Colon (tissue), 2 donors: ENCODE results near the gene ERI3.

Source experiments
- FAIRE-seq: peaks from 2 replicates; lab custom pipeline; 2012; peaks lifted over from hg19 to GRCh38; lab: Jason Lieb, UNC
- donor health status: control.
- donor health status: control.

The ERI3 gene

DNA sequence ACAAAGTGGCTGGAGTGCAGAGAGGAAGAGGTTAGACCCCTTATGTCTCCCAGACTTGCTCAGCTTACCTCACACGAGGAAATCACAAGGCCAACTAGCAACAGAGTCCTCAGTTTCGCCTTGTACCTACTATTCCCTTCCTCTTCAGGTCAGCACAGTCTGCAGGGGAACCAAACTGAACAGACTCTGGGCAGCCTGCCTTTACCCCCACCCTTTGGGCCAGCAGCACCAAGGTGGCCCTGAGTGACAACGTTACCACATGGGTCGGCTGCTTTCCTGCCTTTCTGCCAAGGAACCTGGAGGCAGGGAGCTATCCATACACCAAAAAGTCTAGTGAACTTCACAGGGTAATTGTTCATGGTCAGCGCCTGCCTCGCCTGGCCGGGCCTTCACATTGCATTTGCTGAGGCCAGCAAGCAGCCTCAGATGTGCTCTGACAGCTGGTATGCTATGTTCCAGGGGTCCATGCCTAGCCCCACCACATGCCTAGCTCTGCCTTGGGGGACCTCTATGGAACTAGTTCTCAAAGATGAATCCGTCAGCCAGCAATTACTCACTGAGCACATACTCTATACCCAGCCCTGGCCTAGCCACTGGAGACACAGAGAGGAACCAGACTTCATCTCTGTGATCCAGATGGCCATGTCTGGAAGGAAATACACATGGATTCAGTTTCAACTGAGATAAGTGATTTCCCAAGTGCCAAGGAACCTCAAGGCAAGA lies 72.2 kb downstream of the ERI3 start:
- FAIRE-seq: no peak

DNA sequence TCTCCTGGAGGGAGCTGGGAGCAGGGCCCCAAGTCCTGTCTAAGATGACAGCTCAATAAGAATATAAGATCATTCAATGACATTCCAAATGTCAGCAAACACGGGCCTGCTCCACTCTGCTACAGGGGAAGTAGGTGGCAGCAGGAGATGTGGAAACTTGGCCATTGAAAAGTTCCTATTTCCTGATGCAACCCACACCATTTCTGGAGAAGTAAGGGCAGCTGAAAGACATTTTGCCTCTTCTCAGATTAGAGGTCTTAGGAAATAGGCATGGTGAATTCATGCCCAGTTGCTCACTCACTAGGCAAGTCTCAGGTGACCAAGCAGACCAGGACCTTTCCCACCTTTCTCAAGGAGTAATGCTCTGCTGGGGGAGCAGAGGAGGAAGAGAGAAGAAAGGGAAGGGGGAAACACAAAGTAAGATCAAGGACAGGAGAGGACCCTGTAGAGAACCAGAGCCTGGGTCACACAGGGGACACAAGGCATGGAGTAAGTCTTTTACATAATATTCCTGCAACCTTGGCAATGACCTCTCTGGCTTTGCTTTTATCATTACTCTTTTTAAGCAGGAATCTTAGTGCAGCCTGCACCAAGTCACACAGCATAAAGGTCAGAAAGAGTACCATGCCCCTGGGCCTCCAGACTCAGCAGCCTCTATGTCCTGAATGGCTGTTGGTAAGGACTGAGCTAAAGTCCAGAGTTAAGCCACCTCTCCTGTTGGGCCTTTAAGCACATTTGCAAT lies 72.9 kb downstream of the ERI3 start:
- FAIRE-seq: no peak

DNA sequence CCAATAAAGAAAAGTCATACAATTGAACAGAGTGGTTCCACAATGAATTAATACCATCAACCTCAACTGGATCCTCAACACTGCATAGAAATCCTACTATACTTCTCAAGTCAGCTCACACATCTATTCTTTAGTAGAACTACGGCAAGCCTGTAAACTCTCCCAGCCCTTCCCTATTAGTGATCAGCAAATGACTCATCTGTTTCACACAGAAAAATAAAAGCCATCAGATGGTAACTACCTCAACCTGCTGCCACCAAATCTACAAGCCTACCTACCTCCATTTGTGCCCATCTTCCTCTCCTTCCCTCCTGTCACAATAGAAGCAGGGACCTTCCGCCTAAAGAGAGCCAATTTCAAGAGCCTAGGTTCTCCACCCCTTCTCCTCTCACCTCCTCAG lies 78.2 kb downstream of the ERI3 start:
- FAIRE-seq: no peak

DNA sequence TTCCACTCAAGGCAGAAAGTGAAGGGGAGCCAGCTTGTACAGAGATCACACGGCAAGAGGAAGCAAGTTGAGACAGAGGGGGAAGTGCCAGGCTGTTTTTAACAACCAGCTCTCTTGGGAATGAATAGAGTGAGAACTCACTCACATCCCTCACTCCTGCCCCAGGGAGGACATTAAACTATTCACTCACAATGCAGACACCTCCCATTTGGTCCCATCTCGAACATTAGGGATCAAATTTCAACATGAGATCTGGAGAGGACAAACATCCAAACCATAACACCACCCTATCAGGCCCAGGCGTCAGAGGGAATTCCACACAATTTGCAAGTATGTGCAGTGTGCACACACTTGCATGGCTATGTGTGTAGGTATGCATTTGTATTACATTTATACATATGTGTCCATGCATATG lies 79.1 kb downstream of the ERI3 start:
- no peak for FAIRE-seq

DNA sequence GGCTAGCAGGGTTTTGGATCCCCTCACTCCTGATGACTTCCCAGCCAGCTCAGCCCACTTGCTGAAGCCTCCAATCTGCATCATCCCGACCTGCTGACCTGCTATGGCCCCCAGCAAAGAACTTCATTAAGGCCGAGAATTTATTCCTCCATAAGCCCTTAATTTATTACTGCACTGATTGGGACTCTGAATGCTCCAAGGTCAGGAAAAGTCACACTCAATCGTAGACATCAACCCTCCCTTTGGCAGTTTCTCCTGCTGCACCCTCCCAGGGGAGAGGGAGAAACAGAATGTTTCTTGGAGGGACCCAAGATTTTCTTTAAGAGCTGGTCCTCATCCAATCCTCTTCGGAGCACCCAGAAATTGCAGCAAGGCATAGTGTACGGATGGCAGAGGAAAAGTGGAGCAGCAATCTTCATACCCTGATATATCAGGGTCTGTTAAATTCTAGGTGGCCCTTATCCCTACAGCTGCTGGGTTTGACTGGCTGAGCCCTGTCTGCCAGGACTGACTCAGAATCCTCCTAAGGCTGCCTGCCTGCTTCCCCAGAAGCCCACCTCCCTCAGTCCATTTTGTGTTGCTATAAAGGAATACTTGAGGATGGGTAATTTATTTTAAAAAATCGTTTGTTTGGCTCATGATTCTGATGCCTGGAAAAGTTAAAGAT lies 79.6 kb downstream of the ERI3 start:
- FAIRE-seq: no peak

DNA sequence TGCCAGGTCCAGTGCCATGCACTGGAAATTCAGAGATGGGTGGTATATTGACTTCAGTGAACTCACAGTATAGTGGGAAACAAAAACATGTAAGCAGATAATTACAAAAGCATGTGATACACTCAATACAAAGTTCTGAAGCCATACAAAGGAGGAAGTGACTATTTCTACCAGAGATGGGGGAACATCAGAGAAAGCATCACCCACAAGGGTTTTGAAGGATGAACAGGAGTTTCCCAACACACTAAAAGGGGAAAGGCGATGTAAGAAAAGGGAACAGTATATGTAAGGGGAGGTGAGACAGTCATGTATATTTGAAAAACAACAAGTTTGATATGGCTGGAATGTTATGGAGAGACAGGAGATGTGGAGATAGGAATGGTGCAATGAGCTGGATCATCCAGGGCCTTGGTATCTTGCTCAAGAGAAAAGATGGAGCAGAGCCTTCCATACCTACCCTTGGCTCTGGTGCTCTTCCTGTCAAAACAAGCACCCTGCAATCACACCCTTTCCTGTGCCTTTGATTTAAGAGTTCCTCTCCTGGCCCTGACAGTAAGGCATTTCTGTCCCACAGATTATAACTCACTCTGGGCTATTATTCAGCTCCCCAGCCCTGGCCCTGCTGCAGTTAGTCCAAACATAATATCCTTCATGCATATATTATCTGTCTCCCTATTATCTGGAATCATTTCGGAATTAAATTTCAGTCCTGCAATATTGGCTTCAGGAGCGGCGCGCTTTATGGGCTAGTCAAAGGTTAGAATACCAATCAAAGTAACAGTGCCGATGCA lies 81.3 kb downstream of the ERI3 start:
- FAIRE-seq: no peak

DNA sequence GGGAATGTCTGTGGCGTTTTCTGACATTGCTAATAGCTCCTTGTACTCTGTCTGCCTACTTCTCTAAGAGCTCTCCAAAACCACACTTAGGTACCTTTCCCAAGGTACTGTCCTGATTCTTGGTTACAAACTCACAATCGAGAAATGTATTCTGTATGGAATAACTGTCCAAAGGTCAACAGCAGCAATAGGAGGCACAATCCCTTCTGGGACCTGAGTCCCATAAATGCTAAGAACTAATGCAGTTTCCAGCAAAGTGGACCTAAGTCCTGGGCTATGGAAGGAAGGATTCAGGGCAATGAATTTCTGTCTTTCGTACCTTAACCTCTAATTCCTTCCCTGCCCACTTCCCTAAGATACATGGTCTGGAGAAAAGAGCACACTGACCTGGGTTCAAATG lies 82.1 kb downstream of the ERI3 start:
- no peak for FAIRE-seq

DNA sequence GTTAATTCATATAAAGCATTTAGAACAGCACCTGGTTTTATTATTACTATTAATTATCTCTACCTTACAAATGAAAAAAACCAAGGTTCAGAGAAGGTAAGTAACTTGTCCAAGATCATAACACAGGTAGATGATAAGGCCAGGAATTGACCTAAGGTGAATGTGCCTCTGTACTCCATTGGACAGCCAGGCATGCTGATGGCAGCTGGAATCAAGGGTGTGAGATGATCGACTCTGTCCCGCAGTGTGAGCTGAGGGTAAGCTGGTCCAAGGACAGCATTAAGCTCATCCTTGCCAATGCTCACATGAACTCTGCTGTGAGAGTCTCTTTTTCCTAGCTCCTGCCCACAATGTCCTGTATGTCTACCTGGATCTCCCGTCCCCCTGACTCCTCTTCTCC lies 83.4 kb downstream of the ERI3 start:
- no peak for FAIRE-seq

DNA sequence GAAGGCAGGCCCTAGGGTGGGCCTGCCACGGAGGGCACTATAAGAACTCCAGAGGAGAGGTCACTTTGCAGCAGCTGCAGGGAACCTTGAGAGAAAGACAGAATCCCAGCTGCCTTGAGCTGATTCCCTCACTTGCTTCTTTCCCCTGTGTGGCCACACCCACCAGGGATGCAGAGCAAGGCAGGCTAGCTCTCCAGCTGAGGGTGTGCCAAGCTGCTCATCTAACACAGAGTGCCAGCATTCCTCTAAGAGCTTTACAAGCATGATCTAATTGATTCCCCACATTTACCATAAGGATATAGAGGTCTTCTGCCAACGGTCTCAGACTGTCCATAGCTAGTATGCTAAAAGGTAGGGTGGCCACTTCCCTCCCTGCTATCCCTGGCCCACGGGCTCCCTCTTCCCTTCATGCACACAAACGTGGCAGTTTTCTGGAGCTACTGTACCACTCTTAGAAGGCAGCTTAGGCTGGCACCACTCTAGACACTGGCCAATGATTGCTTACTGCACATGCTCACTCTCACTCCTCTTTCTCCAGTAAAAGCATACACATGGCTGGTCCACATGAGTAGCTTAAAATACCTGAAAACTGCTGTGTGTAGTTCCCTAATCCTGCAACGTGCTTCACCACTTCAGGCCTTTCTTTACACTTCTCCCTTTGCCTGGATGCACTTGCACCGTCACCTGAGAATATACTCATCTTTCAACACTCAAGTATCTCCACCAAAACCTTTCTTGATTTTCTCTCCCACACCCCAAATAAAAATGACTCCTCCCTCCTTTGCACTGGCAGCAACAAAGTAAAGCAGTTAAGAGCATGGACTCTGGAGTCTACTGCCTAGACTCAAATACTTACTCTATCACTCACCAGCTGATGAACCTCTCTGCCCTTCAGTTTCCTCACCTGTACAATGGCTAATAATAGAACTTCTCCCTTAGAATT lies 84.1 kb downstream of the ERI3 start:
- no peak for FAIRE-seq

DNA sequence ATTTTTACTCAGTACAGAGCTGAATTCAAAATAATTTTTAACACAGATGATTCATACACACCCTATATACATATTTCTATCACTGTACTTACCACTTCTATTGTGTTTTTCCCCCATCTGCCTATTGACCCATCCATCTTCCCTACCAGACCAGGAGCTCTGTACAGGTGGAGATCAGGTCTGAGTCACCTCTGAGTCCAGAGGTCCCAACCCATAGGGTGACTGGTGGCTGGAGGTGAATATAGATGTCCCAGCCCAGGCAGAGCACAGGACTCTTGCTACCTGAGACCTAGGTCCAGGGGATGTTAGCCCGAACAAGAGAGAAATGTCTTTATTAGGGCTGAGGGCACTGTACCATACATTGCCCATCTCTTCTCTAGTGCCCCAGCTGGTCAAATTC lies 87.0 kb downstream of the ERI3 start:
- FAIRE-seq: no peak

DNA sequence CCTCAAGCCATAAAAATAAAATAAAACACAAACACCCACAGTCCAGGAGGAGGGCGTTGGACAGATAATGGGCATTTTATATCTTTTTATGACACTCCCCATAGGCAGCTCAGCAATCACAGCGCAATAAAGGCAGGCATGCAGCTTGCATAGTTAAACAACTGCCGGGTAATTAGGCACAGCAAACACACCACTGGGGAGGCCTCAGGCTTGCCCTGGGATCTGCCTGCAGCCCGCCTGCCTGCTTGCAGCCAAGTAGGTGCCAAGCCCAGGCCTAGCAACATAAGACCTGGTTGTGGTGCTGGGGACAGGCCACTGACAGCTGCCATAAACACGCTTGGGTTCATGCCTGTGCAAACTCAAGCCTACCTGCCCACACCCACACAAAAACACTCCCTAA lies 87.6 kb downstream of the ERI3 start:
- no peak for FAIRE-seq

DNA sequence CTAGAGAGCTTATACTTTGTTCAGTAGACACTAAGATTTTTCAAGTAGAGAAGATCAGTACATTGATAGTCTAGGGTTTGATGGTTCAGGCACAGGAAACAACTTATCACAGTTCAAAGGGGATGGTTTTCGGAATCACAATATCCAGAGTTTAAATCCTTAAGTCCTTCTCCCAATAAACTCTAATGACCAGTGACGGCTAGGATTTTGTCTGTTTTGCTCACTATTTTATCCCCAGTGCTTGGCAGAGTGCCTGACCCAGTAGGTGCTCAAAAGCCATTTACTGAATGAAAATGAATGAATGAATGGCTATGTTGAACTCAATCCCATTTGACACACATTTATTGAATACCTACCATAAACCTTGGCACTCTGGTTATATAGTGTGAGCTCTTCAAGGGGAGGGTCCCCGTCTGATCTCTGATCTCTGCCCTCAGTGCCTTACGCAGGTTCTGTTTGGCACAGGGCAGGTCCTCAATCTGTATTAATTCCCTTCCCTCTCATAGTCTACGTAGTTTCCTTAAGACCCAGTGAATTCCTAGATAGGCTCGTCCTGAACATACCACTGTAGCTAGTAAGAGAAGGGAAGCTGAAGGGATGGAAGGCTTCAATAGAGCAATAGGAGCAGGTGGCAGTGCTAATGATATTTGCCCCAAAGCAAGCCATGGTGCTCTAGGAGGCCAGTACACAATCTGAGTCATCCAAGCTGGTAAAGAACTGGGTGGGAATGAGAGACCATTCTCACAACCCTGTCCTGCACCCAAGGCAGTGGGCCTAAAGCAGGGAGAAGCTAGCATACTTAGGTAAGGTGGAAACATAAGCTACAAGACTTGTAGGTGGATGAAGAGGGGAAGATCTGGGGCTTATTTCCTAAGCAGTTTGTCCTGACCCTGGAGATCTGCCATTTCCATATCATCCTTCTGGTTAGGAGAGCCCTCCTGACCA lies 88.4 kb downstream of the ERI3 start:
- peak; percentile 10 for FAIRE-seq

DNA sequence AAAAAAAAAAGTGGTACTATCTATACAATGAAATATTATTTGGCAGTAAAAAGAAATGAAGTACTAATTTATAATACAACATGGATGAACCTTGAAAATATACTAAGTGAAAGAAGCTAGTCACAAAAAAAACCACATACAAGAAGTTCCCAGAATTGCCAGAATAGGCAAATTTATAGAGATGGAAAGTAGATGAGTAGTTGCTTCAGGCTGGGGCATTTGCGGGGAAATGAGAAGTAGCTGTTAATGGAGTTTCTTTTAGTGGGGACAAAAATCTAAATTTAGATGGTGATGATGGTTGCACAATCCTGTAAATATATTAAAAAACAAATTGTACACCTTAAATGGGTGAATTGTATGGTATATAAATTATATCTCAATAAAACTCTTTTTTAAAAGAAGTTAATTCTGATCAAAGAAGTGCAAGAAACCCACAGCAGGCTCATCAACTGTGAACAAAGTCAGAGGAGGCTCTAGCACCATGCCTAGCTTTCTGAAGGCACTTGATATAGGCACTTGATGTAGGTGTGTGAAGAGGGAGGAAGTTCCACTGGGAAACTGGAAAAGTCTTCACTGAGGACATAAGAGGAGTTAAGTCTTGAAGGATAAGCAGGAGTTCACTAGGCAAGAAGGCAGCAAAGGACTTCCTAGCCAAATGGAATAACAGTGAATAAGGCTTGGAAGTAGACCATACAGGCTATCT lies 89.2 kb downstream of the ERI3 start:
- FAIRE-seq: no peak

DNA sequence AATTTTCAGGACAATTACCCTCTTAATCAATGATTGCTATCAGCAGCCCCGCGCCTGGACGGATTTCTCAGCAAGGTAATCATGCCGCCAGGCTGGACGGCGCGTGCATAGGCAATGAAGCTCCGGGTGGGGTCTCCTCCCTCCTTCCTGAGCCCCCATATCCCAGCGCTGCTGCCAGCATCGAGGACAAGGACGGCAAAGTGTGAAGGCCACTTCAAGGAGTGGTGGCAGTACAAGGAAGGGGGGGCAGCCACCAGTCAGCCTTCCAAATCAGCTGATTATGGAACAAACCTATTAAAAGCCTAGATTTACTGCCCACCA lies 90.6 kb downstream of the ERI3 start:
- no peak for FAIRE-seq

DNA sequence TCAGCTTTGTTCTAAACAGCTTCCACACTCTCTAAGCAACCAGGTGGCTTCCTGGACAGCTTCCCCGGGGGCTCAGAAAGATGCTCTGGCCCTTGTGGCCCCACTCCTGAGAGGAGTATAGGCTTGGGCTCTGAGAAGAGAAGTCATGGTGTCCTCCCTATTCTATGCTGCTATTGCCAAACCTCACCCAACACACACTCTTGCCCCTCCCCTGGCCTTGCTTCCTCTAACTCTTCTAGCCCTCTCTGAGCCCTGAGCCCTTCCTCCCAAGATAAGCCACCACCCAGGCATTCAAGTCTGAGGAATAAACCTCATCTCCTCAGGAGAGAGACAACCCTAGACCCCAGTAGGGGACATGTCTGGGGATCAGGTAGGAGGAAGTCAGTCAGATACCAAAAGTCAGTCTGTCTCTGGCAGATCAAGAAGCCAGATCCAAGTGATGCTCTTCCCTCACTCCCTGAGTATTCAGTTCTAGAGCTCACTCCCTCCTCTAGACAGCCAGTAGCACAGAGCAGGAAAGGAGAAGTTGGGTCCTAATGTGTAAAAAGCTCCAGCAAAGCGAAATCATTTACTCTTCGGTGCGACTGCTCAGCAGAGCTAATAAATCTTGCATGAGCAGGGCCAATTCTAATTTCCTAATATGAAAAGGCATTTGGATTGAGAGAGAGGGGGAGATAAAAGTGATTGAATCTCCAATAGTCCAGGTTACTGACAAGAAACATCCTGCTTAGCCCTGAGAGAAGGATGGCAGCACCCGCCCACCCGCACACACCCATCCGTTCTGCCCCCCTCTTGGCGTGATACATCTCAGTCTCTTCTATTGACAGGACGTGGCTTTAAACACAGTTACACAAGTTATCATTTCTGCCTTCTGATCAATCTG lies 91.2 kb downstream of the ERI3 start:
- no peak for FAIRE-seq

DNA sequence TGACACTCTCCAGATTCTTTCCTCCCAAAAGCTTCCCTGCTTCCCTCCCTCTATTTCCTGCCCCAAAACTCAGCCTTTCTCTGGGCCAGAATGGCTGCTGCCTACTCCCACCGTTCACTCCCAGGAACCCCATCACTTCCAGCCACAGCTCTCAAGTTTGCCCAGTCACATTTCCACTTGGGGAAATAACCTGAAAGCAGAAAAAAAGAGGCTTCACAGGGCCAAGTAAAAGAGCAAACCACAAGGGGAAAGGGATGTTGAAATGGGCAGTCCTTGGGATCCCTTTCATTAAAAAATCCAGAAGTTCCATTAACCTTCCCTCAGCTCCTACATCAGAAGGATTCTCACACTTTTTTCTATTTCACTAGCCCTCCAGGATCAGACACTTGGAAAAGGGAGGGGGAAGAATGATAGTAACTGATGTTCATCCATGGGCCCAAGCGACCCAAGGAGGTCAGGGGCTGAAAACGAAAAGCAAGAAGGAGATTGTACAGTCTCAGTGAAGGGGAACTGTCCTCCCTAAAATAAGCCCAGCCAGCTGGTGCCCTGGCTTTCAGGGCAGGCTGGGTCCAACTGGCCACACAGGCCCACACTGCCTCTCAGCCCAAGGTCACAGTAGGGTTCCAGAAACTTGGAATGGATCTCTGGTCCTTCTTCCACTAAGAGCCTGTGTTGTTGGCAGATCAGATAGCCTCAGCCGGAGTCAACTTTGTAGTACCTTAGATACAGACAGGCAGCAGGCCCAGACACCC lies 92.1 kb downstream of the ERI3 start:
- FAIRE-seq: no peak

DNA sequence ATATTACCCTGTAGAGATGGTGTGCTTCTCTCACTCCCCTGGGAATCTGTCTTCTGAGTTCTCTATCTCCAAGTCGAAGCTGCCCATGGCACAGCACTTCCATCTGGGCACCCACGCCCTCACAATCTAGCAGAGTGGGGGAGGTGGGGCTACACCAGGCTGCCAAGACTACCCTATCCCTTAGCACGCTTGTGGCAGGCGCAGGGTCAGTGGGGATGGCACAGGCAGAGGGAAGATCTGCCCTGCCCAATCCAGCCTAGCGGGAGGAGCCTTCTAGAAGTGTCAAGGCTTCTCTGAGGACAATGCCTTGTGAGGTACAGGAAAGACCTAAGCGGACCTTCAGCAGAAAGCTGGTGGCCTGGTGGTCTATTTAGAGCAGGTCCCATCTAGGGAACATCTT lies 92.6 kb downstream of the ERI3 start:
- no peak for FAIRE-seq

DNA sequence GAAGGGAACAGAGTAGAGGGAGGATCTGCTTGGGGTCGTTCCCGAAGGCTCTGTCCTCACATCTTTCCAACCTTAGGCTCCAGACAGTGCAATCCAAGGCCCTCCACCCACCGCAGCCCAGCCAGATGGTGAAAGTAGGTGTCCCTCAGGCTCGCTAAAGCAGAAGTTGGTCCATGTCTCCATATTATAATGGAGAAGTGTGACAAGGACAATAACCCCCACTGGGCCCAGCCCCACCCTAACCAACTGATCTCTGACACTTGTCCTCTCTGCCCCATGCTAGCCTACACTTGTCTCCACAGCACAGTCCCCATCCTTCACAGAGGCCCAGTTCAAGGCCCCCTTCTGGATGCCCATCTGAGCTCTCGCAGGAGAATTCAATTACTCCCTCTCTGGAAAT lies 93.1 kb downstream of the ERI3 start:
- FAIRE-seq: no peak
